ENCODE measurements around the gene ADD3. TPM values are rescaled to one million over a fixed set of nuclear protein-coding genes. Genes with fewer than 3 reads are reported as not detected.

ADD3 gene
- polyA plus RNA-seq, 3 donors = 237 to 296 (median 280) TPM

- DNase-seq (ENCODE audit: extremely low read depth in 1 of 11, low read depth in 9 of 11, low spot score in 4 of 11) = no peak
Measured at GRCh38 chr10:110017052-110017451, 9.3 kb downstream of the ADD3 start.

GRCh38 chr10:110017907-110018306 is 10.1 kb downstream of the ADD3 start:
- DNase-seq (ENCODE audit: extremely low read depth in 1 of 11, low read depth in 9 of 11, low spot score in 4 of 11) = no peak

GRCh38 chr10:110020265-110020664 is 12.5 kb downstream of the ADD3 start:
- DNase-seq (ENCODE audit: extremely low read depth in 1 of 11, low read depth in 9 of 11, low spot score in 4 of 11) = no peak

- DNase-seq (ENCODE audit: extremely low read depth in 1 of 11, low read depth in 9 of 11, low spot score in 4 of 11) = no peak
Measured at GRCh38 chr10:110022716-110023504, 15.1 kb downstream of the ADD3 start.

DNA sequence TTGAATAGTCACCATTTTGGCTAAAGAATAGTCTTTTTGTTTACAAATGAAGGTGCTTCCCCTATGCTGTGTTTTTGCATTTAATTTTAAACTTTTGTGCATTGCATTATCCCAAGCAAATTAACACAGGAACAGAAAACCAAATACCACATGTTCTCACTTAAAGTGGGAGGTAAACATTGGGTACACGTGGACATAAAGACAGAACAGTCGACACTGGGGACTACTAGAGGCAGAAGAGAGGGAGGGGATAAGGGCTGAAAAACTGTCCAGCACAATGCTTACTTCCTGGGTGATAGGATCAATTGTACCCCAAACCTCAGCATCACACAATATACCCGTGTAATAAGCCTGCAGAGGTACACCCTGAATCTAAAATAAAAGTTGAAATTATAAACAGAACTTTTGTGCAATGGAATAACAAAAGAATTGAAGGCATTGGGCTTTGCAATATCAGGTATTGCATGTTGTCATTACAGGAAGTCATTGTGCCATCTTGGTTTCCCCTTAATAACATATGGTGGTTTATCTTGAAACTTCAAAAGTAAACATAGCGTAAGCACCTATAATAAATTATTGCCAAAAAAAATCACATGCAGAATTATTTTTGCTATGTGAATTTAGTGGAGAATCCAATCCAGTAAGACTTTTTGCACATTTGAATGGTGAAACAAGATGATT is 16.1 kb downstream of the ADD3 start:
- DNase-seq (ENCODE audit: extremely low read depth in 1 of 11, low read depth in 9 of 11, low spot score in 4 of 11) = no peak

DNA sequence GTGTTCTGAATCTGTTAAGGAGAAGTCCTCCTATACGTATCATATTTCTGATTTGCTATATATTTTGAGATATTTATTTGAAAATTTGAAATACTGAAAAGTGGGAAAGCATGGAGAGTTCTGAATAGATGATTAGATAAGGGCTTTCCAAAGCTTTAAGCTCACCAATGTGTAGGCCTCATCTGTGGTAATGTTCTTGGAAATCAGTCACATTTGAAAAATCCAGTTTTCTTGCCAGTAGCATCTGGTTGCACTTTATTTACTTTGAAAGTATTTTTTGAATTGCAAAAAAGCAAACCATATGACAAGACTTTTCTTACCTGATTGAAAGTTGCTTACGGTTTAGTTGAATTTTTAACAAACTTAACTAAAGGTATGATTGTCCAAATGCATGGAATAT is 21.7 kb downstream of the ADD3 start:
- no peak for DNase-seq (ENCODE audit: extremely low read depth in 1 of 11, low read depth in 9 of 11, low spot score in 4 of 11)

DNA sequence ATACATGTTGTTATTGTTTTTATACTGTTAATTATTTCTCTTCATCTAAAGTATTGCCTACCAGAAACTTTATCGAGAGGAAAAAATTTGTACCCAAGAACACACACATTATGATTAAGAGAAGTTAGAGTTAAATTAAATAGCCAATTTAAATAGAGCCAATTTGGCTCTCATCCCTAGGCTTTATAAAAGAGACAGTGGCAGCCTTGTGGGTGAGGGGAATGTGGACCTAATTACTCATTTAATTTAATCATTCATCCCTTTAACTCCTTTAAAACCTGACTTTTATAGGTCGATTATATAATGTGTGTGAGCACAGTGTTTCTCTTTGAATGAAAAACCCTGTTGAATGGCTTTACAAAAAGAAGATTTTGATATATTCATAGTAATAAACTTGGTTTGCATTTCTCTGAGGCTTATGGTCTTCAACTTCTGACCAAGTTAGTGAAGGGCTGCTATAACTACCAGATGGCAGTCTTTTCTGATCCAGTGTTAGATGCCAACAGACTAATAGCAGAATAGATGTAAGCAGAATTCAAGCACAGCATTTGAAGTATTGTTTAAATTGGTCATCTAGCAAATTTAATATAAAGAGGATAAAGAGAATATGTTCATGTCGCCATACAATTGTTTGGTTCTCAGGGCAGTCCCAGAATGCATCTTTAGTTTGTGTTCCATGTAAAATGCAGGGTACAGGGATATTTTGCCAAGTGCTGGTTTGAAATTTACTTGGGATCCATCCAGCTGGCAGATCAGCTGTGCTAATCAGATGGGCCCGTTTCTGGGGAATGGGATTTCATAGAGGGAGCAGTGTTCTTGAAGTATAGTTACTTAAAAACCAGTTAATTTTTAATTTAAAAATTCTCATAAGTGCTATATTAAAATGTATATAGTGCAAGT is 25.3 kb downstream of the ADD3 start:
- DNase-seq (ENCODE audit: extremely low read depth in 1 of 11, low read depth in 9 of 11, low spot score in 4 of 11) = no peak

DNA sequence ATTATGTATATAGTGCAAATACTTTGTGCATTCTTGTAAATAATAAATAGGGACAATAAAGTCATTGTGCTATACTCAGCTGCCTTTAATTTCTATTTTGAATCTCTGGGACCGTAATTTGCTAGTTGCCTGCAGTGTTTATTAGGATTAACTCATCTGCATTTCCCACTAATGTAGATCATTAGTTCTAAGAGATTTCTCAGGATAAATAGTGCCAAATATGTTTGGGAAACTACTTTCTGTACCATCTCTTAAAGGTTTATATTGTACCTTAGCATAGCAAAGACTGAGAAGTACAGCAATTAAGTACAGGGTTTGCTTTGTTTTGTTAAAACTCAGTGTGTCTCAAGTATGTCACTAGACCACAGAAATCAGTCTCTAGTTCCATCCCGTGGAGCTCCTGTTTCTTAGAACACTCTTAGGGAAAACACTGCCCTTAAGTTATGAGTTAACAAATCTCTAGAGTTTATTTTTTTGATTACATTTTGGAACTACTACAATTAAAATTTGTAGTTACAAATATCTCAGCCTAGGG is 26.0 kb downstream of the ADD3 start:
- no peak for DNase-seq (ENCODE audit: extremely low read depth in 1 of 11, low read depth in 9 of 11, low spot score in 4 of 11)

GRCh38 chr10:110034596-110034995 is 26.8 kb downstream of the ADD3 start:
- no peak for DNase-seq (ENCODE audit: extremely low read depth in 1 of 11, low read depth in 9 of 11, low spot score in 4 of 11)

DNA sequence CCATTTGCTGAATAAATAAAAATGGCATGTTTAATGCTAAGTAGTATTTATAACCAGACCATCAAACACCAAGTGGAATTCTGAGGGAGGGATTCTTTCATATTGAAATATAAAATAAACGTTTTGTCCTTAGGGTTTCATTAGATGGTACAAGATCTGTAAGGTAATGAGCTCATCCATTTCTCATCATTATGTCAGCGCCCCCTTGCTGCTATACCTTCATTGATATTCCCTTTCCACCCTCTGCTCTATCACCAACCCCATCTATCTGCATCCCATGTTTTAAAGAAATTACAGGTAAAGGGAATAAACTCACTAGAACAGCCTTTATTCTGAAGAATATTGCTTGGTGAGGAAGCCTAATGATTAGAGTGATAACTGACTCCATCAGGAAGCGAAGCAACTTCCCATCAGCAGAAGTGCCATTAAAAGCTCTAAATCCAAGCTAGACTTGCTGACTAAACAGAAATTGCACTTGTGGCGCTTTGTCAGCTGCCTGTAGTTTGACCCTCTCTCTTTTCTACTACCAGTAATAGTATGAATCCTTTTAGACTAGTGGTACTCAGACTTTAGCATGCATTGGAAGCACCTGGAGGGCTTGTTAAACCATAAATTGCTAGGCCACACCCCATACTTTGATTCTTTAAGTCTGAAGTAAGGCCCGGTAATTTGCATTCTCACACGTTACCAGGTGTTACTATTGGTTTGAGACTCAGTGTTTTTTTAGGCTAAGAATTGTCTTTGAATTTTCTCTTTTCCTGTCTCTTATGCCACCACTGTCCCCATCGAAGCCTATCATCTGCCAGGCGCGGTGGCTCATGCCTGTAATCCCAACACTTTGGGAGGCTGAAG is 27.5 kb downstream of the ADD3 start:
- DNase-seq (ENCODE audit: extremely low read depth in 1 of 11, low read depth in 9 of 11, low spot score in 4 of 11) = no peak

DNA sequence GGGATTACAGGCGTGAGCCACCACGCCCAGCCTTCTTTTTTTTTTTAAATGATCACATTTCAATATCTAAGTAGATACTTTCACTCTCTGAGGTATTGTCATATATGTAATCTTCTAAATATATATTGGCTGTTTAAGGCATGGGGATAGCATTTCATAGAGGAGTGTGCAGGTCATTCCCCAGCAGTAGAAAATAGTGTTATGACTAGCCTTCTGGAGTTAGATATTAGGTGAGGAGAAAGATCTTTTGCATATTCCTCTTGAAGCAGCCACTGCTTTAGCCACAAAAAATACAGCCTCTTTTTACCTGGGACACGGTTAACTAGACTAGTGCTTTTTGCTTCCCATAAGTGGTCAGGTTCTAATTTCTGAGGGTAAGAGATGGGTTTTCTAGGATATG is 28.9 kb downstream of the ADD3 start:
- no peak for DNase-seq (ENCODE audit: extremely low read depth in 1 of 11, low read depth in 9 of 11, low spot score in 4 of 11)

GRCh38 chr10:110039254-110039653 is 31.5 kb downstream of the ADD3 start:
- no peak for DNase-seq (ENCODE audit: extremely low read depth in 1 of 11, low read depth in 9 of 11, low spot score in 4 of 11)

GRCh38 chr10:110040108-110040507 is 32.3 kb downstream of the ADD3 start:
- no peak for DNase-seq (ENCODE audit: extremely low read depth in 1 of 11, low read depth in 9 of 11, low spot score in 4 of 11)

DNA sequence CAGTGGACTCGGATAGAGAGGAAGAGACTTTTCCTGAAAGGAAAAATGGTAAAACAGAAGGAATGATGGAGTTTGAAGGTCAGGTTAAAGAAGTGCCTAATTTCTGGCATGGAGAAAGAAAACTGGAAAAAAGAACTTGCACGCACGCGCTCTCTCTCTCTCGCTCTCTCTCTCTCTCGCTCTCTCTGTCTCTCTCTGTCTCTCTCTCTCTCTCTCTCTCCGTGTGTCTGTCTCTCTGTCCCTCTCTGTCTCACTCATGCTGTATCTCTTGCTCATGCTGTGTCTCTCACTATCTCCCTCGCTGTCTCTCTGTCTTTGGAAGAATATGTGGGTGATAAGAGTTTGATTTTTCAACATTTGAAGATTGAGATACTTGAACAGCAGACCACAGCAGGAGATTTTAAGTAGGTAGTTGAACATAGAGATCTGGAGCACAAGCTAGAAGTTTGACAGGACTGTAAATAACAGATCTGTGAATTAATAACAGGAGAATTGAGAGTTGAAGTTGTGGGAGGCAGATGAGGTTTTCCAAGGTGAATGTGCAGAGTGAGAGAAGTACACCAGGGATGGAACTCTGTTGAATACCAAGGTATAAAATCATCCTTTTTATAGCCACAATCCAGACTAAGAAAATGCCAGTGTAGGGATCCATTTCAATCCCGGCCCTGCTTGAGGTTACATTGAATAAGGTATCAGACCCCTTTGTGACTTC is 33.1 kb downstream of the ADD3 start:
- no peak for DNase-seq (ENCODE audit: extremely low read depth in 1 of 11, low read depth in 9 of 11, low spot score in 4 of 11)

DNA sequence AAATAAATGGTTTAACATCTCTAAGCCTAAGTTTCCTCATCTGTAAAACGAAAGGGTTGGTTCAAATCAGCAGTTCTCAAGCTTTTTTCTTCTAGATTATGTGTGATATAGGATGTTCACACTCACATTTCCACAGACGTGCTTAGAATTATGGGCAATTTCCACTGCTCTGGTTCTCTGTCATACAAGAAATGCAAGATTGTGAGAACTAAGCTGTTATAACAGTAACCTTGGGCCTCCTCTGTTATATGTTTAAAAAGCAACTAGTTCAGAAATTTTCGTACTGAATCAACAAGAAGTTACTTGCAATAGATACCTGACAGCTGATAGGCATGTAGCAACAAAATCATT is 33.7 kb downstream of the ADD3 start:
- no peak for DNase-seq (ENCODE audit: extremely low read depth in 1 of 11, low read depth in 9 of 11, low spot score in 4 of 11)

DNA sequence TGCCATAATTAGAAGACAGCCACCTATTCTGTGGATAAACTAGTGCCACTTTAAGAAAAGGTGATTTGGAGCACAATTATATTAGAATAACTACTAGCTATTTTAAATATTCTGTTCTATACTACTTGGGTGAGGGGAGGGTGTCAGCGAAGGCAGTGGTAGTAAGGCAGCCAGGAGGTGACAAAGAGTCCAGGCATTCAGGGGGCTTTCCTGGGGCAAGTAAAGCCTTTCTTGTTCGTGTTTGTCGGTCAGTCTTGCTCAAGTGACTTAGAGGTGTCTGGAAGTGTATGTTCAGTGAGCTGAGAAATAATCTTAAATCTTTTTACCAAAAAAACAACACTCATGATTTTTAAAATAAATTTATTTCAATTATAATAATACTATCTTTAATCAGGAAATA is 34.4 kb downstream of the ADD3 start:
- no peak for DNase-seq (ENCODE audit: extremely low read depth in 1 of 11, low read depth in 9 of 11, low spot score in 4 of 11)

- DNase-seq (ENCODE audit: extremely low read depth in 1 of 11, low read depth in 9 of 11, low spot score in 4 of 11) = peak in 1 of 11 donors; percentile 17
Measured at GRCh38 chr10:110042891-110043290, 35.1 kb downstream of the ADD3 start.

- no peak for DNase-seq (ENCODE audit: extremely low read depth in 1 of 11, low read depth in 9 of 11, low spot score in 4 of 11)
Measured at GRCh38 chr10:110044681-110045080, 36.9 kb downstream of the ADD3 start.

All from renal cortex interstitium (tissue), 11 donors.